GM12891 (cell line): ENCODE measurements around the gene SLC44A5.

Experiments
- PAX5 ChIP-seq: IDR thresholded peaks from 2 replicates; pipeline ENCODE4 v1.6.1; 2011; ENCODE audit warnings: low read length, moderate library complexity, mild to moderate bottlenecking; ENCODE audit not compliant: insufficient read depth, severe bottlenecking
- POLR2A ChIP-seq: IDR thresholded peaks from 2 replicates; pipeline ENCODE4 v1.6.1; 2011; ENCODE audit warnings: low read depth, low read length, control low read depth
- POLR2AphosphoS5 ChIP-seq: IDR thresholded peaks from 2 replicates; pipeline ENCODE4 v1.6.1; 2011; ENCODE audit warnings: low read depth, low read length, control low read depth
- POU2F2 ChIP-seq: IDR thresholded peaks from 2 replicates; pipeline ENCODE4 v1.6.1; 2011; ENCODE audit warnings: low read depth, mild to moderate bottlenecking, control low read depth, low read length, moderate library complexity
- SPI1 ChIP-seq: IDR thresholded peaks from 2 replicates; pipeline ENCODE4 v1.6.1; 2011; ENCODE audit warnings: low read depth, low read length, control low read depth
- TAF1 ChIP-seq: IDR thresholded peaks from 2 replicates; pipeline ENCODE4 v1.6.1; 2011; ENCODE audit warnings: low read depth, low read length, control low read depth

DNA sequence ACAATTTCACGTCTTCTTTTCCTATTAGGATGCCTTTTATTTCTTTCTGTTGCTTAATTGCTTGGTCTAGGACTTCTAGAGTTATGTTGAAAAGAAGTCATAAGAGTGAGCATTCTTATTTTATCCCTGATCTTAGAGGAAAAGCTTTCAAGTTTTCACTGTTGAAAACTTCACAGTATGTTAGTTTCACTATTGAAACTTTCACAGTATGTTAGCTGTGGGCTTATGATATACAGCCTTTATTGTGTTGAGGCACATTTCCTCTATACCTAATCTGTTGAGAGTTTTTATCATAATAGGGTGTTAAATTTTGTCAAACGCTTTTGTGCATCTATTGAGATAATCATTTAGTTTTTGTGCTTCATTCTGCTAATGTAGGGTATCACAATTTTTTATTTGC, 249.7 kb downstream of the SLC44A5 start:
- TF ChIP-seq TAF1 (no peak), POU2F2 (no peak), POLR2A (no peak), POLR2AphosphoS5 (no peak), SPI1 (no peak), PAX5 (no peak)
